Effector CD8-positive, alpha-beta T cell (primary cell): ENCODE measurements around the gene TEDDM1.

Experiments
- DNase-seq: peaks from one replicate; lab custom pipeline; 2025; lab: John Stamatoyannopoulos, UW

Gene TEDDM1

DNA sequence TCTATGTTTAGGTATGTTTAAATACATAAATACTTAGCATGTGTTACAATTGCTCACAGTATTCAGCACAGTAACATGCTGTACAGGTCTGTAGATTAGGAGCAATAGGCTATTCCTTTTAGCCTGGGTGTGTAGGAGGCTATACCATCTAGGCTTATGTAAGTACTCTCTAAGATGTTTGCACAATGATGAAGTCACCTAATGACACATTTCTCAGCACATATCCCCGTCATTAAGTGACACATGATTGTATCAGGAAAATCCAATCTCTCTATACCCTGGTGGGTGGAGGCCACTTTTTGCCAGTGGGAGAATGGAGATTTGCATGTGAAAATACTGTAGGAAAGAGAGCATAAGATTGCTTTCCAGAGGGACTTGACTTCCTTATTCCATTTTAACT, 5.5 kb upstream of the TEDDM1 start:
- no peak for DNase-seq

GRCh38 chr1:182405578-182405977, 5.1 kb upstream of the TEDDM1 start:
- DNase-seq, result no peak

GRCh38 chr1:182404781-182405180, 4.3 kb upstream of the TEDDM1 start:
- no peak for DNase-seq

- DNase-seq, result no peak
Observed at GRCh38 chr1:182397653-182398393, 2.6 kb downstream of the TEDDM1 start.

- DNase-seq, result no peak
Observed at GRCh38 chr1:182395906-182396305, 4.6 kb downstream of the TEDDM1 start.

GRCh38 chr1:182394055-182394775, 6.3 kb downstream of the TEDDM1 start:
- no peak for DNase-seq

DNA sequence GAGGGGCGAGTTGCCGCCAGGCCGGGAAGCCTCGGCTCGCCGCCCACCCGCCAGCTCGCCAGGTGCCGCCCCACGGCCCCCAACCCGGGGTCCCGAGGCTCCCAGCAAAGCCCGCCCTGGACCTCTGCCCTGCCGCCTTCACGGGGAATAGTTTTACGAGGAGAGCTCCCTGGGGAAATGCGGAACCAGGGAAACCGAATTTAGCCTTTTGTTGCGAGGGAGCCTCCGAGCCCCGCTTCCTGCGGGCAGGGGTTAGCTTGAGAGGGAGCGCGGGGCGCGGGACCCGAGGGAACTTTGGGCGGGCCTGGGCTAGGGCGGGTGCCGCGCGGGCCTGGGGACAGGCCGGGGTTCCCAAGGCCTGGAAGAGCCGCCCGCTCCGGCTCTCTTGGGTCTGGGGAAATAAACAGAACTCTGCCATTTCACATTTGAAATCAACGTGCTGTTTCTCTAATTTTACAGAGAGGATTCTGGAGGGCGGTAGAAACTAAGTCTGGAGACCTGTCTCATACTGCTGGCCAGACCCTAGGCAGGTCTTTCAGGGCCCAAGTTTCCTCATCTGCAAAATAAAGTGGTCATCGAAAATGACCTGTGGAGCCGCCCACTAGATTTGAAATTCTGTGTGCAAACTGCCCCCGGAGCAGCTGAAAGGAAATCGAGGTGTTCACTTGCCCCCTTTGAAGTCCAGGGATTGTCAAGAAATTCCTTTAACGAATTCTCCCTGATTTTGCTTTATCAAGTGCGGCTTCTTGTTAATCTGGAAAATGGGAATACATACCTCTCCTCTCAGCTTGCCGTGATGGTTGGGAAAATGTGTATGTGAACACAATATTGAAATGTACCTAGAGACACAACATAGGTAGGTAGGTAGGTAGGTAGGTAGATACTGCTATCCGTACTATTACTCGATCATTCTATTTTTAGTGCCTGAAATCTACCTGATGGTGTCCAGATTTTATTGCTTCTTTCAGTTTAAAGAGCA, 8.1 kb downstream of the TEDDM1 start:
- DNase-seq, result no peak

DNA sequence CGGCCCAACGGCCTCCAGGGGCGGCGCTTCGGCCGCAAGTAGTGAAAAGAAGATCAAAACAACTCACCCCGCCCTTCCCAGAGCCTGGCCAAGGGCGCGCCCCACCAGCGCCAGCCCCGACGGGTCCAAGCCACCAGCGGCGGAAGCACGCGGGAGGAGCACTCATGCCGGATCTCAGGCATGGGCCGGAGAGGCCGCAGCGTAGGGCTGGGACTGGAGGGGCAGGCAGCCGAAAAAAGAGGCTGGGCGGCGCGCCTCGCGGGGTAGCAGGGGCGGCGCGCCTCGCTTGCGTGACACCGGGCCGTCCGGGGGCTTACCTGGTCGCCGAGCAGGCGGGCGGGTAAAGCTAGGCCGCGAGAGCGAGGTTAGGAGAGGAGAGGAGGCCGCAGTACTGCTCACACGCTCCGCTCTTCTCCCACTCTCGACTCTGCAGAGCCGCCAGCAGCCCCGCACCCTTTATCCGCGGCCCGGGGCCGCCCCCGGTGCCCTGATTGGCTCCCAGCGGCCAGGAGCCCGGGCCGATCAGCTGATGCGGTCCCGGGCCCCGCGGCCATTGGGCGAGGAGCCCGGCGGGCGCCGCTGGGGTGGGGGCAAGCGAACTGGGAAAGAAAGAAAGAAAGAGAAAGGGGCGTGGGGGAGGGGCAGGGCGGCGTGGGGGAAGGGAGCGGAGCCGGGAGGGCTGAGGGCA, 9.0 kb downstream of the TEDDM1 start, which contains the start of gene GLUL:
Gene GLUL (minus strand): TSS at position 429 of the 688 bp plus-strand sequence. CDS start 3,053 bp downstream, outside the sequence.
- peak; percentile 18 for DNase-seq

GRCh38 chr1:182391028-182391361, 9.5 kb downstream of the TEDDM1 start:
- no peak for DNase-seq

DNA sequence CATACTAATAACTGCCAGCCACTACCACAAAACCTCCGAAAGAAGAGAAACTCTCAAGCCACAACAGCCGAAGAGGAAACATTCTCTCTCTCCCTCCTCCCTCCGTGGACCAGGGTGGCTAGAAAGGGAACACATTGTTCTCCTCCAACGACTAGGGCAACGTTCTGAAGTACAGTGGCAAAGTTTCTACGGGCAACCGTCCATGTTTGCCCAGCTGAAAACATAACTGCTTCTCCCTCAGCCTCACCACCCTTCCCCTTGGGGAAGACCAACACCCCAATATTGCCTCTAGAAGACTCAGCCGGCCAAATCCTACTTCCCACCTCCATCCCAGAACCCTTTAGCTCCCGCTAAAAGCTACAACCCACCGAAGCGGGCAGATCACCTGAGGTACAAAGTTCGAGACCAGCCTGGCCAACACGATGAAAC, 10.8 kb downstream of the TEDDM1 start:
- DNase-seq, result no peak

- DNase-seq, result no peak
Observed at GRCh38 chr1:182388392-182389134, 11.9 kb downstream of the TEDDM1 start.

GRCh38 chr1:182387566-182387965, 12.9 kb downstream of the TEDDM1 start:
- no peak for DNase-seq

GRCh38 chr1:182386980-182387379, 13.5 kb downstream of the TEDDM1 start:
- no peak for DNase-seq

GRCh38 chr1:182385885-182386853, 14.3 kb downstream of the TEDDM1 start:
- no peak for DNase-seq

DNA sequence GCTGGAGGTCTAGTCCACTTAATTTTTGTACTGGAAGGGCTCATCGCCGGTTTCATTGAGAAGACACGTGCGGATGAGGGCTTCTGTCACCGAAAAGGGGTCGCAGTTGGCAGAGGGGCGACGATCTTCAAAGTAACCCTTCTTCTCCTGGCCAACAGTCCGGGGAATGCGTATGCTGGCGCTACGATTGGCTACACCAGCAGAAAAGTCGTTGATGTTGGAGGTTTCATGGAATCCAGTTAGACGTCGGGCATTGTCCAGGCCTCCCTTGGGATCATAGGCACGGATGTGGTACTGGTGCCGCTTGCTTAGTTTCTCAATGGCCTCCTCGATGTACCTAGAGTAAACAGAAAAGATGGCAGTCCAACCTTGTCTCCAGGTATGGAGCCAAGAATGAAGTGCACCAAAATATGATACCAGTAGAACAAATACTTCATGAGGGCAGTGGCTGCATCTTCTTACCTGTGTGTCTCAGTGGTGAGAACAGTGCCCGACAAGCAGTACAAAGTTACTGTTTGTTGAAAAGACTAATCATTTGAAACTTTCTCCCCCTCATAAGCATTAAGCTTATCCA, 16.0 kb downstream of the TEDDM1 start:
- DNase-seq, result no peak

- DNase-seq, result no peak
Observed at GRCh38 chr1:182383934-182384333, 16.5 kb downstream of the TEDDM1 start.

- no peak for DNase-seq
Observed at GRCh38 chr1:182383037-182383661, 17.3 kb downstream of the TEDDM1 start.

GRCh38 chr1:182381962-182382819, 18.3 kb downstream of the TEDDM1 start:
- no peak for DNase-seq
